HCT116 (cell line): ENCODE results near the gene EFEMP2. TPM values are rescaled to one million over a fixed set of nuclear protein-coding genes. Genes with fewer than 3 reads are reported as not detected.

ENCODE experiments used
- ATAC-seq: fragments of 200-7000 bp; cut with Tn5 transposase; 2 replicates; pipeline ENCODE4 v1.9.1; 2020; ENCODE audit warnings: mild to moderate bottlenecking, moderate library complexity
- BruUV-seq: library from RNA; stranded (reverse); fragments of 400-500 nt; replicated peaks from 2 replicates; lab custom pipeline; 2021; lab: Mats Ljungman, UMichigan
- CTCF ChIA-PET: fragments of 300-600 bp; sonication (Branson Sonifier 250); formaldehyde crosslinking; loops from one replicate; lab custom pipeline; 2021; ENCODE audit warnings: antibody characterized with exemption; lab: Charles Lee
- POLR2A ChIA-PET: fragments of 300-600, 350-600 bp; sonication (Branson Sonifier 250); formaldehyde crosslinking; loops from one replicate; lab custom pipeline; 2021; ENCODE audit warnings: antibody characterized with exemption; lab: Charles Lee
- RAD21 ChIA-PET, 2 experiments: fragments of 300-600 bp; sonication (Branson Sonifier 250); formaldehyde crosslinking; loops; one replicate each; lab custom pipeline; 2023; ENCODE audit warnings: low total read pairs in 2 of 2; ENCODE audit not compliant: uncharacterized antibody in 2 of 2, unreplicated experiment in 2 of 2, low non-redundant PET in 1 of 2; lab: Charles Lee
- DNase-seq: peaks from one replicate; pipeline ENCODE4 v3.0.0-alpha.2; 2010; ENCODE audit warnings: low read depth, low spot score
- H2AFZ ChIP-seq: fragments of 200-600 bp; shearing (Covaris generic), sonication (generic); 2 replicates; pipeline ENCODE4 v1.6.1; 2017; ENCODE audit warnings: low read depth, mixed run types, mixed read lengths, antibody characterized with exemption, low read length; ENCODE audit not compliant: poor library complexity, severe bottlenecking
- H3K27ac ChIP-seq: 2 replicates; pipeline ENCODE4 v1.5.1; 2012; ENCODE audit warnings: low read depth, low read length
- H3K27me3 ChIP-seq: fragments of 200-600 bp; sonication (generic); 2 replicates; pipeline ENCODE4 v1.6.1; 2016; ENCODE audit warnings: mixed run types, low read length, mixed read lengths; ENCODE audit not compliant: insufficient read depth
- H3K36me3 ChIP-seq, 2 experiments: fragments of 200-500 bp in 1 of 2; fragments of 200-600 bp in 1 of 2; sonication (Bioruptor generic) in 1 of 2; sonication (generic) in 1 of 2; 2 replicates each; pipeline versions ENCODE4 v1.5.1 to v1.6.1; 2014 to 2016; ENCODE audit warnings: low read length in 2 of 2, inconsistent platforms in 1 of 2, mixed read lengths in 1 of 2, mixed run types in 1 of 2; ENCODE audit not compliant: insufficient read depth in 2 of 2, control insufficient read depth in 1 of 2
- H3K4me1 ChIP-seq, 2 experiments: fragments of 200-600 bp in 1 of 2; sonication (generic) in 1 of 2; 2 replicates each; pipeline versions ENCODE4 v1.5.1 to v1.6.1; 2012 to 2017; ENCODE audit warnings: low read length in 2 of 2, inconsistent platforms in 1 of 2, mild to moderate bottlenecking in 1 of 2, mixed read lengths in 1 of 2, mixed run types in 1 of 2, moderate library complexity in 1 of 2; ENCODE audit not compliant: insufficient read depth in 2 of 2, control insufficient read depth in 1 of 2
- H3K4me2 ChIP-seq: fragments of 200-600 bp; sonication (generic); 2 replicates; pipeline ENCODE4 v1.6.1; 2017; ENCODE audit warnings: mixed run types, low read length, mixed read lengths
- H3K4me3 ChIP-seq, 2 experiments: fragments of 200-600 bp in 1 of 2; sonication (generic) in 1 of 2; replicated peaks in 1 of 2; 2 replicates each; pipeline ENCODE4 v1.5.1; 2011 to 2016; ENCODE audit warnings: low read length in 2 of 2, control low read depth in 1 of 2, low read depth in 1 of 2, mild to moderate bottlenecking in 1 of 2, mixed read lengths in 1 of 2, mixed run types in 1 of 2
- H3K79me2 ChIP-seq: fragments of 200-600 bp; sonication (generic); 2 replicates; pipeline ENCODE4 v1.6.1; 2017; ENCODE audit warnings: mild to moderate bottlenecking, mixed run types, low read length, moderate library complexity, mixed read lengths; ENCODE audit not compliant: insufficient read depth
- H3K9ac ChIP-seq: fragments of 200-600 bp; sonication (generic); 2 replicates; pipeline ENCODE4 v1.6.1; 2016; ENCODE audit warnings: low read length, mixed read lengths
- H3K9me2 ChIP-seq: fragments of 200-600 bp; sonication (generic), shearing (Covaris generic); 2 replicates; pipeline ENCODE4 v1.6.1; 2017; ENCODE audit warnings: mixed run types, mild to moderate bottlenecking, moderate library complexity; ENCODE audit not compliant: insufficient read depth
- H3K9me3 ChIP-seq, 2 experiments: fragments of 200-500 bp in 1 of 2; fragments of 200-600 bp in 1 of 2; sonication (Bioruptor generic) in 1 of 2; sonication (generic) in 1 of 2; 2 replicates each; pipeline ENCODE4 v1.6.1; 2014 to 2017; ENCODE audit warnings: low read length in 2 of 2, mixed read lengths in 2 of 2, inconsistent platforms in 1 of 2, low read depth in 1 of 2, mild to moderate bottlenecking in 1 of 2, mixed run types in 1 of 2, moderate library complexity in 1 of 2; ENCODE audit not compliant: control insufficient read depth in 1 of 2, insufficient read depth in 1 of 2
- H4K20me1 ChIP-seq: fragments of 200-600 bp; sonication (generic), shearing (Covaris generic); 2 replicates; pipeline ENCODE4 v1.6.1; 2017; ENCODE audit warnings: mixed run types, mild to moderate bottlenecking, moderate library complexity; ENCODE audit not compliant: insufficient read depth
- EGR1 ChIP-seq: IDR thresholded peaks from 2 replicates; pipeline ENCODE4 v1.6.1; 2012; ENCODE audit warnings: low read depth
- TCF7L2 ChIP-seq: IDR thresholded peaks from 2 replicates; pipeline ENCODE4 v1.7.0; 2011; ENCODE audit warnings: borderline replicate concordance, inconsistent platforms; ENCODE audit not compliant: insufficient read depth, insufficient read length; ENCODE audit errors: extremely low read depth
- intact Hi-C: fragments of 100-400 bp; cut with micrococcal nuclease; formaldehyde crosslinking; loops from 2 replicates; pipeline ENCODE4 v1.10.0; 2022
- total RNA-seq: library from RNA; stranded (reverse); gene quantifications from one replicate; pipeline ENCODE4 v1.2.1, GENCODE V29; 2021; ENCODE audit not compliant: unreplicated experiment
- TF ChIP-seq, protein P1 (sequence below), 3 experiments: fragments of 200-600 bp in 1 of 3; sonication (generic) in 1 of 3; IDR thresholded peaks in 2 of 3; conservative IDR thresholded peaks in 1 of 3; 2 replicates each; pipeline ENCODE4 v1.5.1; 2012 to 2017; ENCODE audit warnings: low read depth in 2 of 3, low read length in 2 of 3, antibody characterized with exemption in 1 of 3, borderline replicate concordance in 1 of 3, control low read depth in 1 of 3, mild to moderate bottlenecking in 1 of 3, mixed read lengths in 1 of 3, mixed run types in 1 of 3, moderate library complexity in 1 of 3; ENCODE audit not compliant: insufficient read depth in 1 of 3

The EFEMP2 gene
- total RNA-seq, 1 experiment from 2014 or later = 8.4 TPM

DNA sequence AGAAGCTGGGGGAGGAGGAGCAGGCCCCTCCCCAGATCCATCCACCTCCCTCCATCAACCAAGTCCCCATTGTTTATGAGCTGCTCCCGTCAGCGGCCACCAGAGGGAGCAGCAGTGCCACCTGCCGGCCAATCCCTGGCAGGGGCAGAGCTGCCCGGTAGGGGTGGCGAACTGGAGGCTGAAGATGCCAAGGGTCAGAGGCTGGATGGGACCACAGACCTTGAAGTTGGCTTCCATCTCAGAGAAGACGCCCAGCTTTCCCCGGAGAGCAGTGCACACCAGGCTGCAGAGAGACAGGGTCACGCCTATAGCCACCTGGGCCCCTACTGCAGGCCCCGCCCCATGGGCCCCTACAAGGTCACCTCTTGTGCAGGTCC is 12.1 kb upstream of the EFEMP2 start:
- no TSS peak for BruUV-seq
- Histone ChIP-seq H3K9me2 (no peaks in the 10 kb centered on the region), H3K4me2 (peak overlapping the region; percentile 14; the same call in 1 of the 2 replicates), H3K79me2 (peaks cover 39% of the 10 kb centered on the region), H4K20me1 (no peaks in the 10 kb centered on the region), H3K27ac (no peak overlapping the region; the same call in 1 of the 2 replicates), H3K4me1 (peaks cover 10 to 38% of the 10 kb centered on the region in 2 experiments), H3K27me3 (no peaks in the 10 kb centered on the region), H3K9ac (no peak overlapping the region), H2AFZ (no peak overlapping the region), H3K36me3 (peaks cover 14 to 50% of the 10 kb centered on the region in 2 experiments), H3K4me3 (no peak overlapping the region), H3K9me3 (no peaks in the 10 kb centered on the region)
- ChIA-PET POLR2A (interaction anchor here (0.8 to 1.6 kb wide), 8 partner anchors 9 to 173 kb away, joined by 3 to 9 read pairs (median 4); partner anchors contain the start of genes CFL1 and KAT5), RAD21 (interaction anchor here in 1 of 2 experiments (0.6 to 1.3 kb wide), 4 partner anchors 57 to 173 kb away, joined by 3 to 4 read pairs (median 3); partner anchors contain the start of gene KAT5), CTCF (interaction anchor here (1.0 to 3.1 kb wide), 25 partner anchors 11 to 270 kb away, joined by 3 to 38 read pairs (median 5); partner anchors contain the start of genes AP5B1, FOSL1, KAT5 and MUS81)
- ATAC-seq (peak; percentile 56), DNase-seq (no peak)
- intact Hi-C loops = loop anchor here (1.0 kb wide), 2 partner anchors 105 to 173 kb away; no protein-coding TSS in a partner anchor
- TF ChIP-seq EGR1 (no peak), TCF7L2 (no peak)
- TF ChIP-seq, protein P1, sequence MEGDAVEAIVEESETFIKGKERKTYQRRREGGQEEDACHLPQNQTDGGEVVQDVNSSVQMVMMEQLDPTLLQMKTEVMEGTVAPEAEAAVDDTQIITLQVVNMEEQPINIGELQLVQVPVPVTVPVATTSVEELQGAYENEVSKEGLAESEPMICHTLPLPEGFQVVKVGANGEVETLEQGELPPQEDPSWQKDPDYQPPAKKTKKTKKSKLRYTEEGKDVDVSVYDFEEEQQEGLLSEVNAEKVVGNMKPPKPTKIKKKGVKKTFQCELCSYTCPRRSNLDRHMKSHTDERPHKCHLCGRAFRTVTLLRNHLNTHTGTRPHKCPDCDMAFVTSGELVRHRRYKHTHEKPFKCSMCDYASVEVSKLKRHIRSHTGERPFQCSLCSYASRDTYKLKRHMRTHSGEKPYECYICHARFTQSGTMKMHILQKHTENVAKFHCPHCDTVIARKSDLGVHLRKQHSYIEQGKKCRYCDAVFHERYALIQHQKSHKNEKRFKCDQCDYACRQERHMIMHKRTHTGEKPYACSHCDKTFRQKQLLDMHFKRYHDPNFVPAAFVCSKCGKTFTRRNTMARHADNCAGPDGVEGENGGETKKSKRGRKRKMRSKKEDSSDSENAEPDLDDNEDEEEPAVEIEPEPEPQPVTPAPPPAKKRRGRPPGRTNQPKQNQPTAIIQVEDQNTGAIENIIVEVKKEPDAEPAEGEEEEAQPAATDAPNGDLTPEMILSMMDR (IDR thresholded peaks at IDR 0.05 in 2 of 3, conservative IDR thresholded peaks at IDR 0.05 in 1 of 3; ENCODE audit: borderline replicate concordance in 1 of 3, insufficient read depth in 1 of 3, low read depth in 2 of 3, low read length in 2 of 3) = peak in 2 of 3 experiments; percentile 100; a peak in 4 of 6 replicates
